ENCODE results near the gene XIST.
"Not testable (repeated sequence)": the region's sequence is repeated elsewhere in the genome, so short reads cannot be mapped to it uniquely, and the experiment has no call there.

DNA sequence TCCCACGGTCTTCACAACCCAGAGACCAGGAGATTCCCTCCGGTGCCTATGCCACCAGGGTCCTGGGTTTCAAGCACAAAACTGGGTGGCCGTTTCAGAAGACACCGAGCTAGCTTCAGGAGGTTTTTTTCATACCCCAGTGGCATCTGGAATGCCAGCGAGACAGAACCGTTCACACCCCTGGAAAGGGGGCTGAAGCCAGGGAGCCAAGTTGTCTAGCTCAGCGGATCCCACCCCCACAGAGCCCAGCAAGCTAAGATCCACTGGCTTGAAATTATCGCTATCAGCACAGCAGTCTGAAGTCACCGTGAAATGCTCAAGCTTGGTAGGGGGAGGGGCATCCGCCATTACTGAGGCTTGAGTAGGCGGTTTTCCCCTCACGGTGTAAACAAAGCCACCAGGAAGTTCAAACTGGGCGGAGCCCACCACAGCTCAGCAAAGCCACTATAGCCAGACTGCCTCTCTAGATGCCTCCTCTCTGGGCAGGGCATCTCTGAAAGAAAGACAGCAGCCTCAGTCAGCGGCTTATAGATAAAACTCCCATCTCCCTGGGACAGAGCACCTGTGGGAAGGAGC lies 40.1 kb upstream of the XIST start:
- TF ChIP-seq, protein P1, sequence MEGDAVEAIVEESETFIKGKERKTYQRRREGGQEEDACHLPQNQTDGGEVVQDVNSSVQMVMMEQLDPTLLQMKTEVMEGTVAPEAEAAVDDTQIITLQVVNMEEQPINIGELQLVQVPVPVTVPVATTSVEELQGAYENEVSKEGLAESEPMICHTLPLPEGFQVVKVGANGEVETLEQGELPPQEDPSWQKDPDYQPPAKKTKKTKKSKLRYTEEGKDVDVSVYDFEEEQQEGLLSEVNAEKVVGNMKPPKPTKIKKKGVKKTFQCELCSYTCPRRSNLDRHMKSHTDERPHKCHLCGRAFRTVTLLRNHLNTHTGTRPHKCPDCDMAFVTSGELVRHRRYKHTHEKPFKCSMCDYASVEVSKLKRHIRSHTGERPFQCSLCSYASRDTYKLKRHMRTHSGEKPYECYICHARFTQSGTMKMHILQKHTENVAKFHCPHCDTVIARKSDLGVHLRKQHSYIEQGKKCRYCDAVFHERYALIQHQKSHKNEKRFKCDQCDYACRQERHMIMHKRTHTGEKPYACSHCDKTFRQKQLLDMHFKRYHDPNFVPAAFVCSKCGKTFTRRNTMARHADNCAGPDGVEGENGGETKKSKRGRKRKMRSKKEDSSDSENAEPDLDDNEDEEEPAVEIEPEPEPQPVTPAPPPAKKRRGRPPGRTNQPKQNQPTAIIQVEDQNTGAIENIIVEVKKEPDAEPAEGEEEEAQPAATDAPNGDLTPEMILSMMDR (IDR thresholded peaks at IDR 0.05), result not testable (repeated sequence)
- not testable (repeated sequence) for TF ChIP-seq POLR2AphosphoS5, POLR2A (IDR thresholded peaks at IDR 0.05)
